Measurements from ENCODE around the gene PDE6B. TPM values are rescaled to one million over a fixed set of nuclear protein-coding genes. Genes with fewer than 3 reads are reported as not detected.

Gene PDE6B
- total RNA-seq, 2 experiments from 2014 or later: 10.0 to 14.6 TPM

GRCh38 chr4:609400-610050 lies 15.8 kb upstream of the PDE6B start:
- peaks cover 5% of the 10 kb centered on the region for H3K27me3 Mint-ChIP-seq
- DNase-seq (no peak), ATAC-seq (no peak)
- H3K4me1 Mint-ChIP-seq: peaks cover 2% of the 10 kb centered on the region
- no peak overlapping the region for H3K4me3 Mint-ChIP-seq
- peaks cover 4% of the 10 kb centered on the region for H3K9me3 Mint-ChIP-seq (ENCODE audit: low read depth)
- no peaks in the 10 kb centered on the region for H3K36me3 Mint-ChIP-seq
- no peak overlapping the region for H3K27ac Mint-ChIP-seq
- CTCF ChIA-PET: no interaction called here

- H3K27ac Mint-ChIP-seq: no peak overlapping the region
- H3K27me3 Mint-ChIP-seq: peaks cover 6% of the 10 kb centered on the region
- no peak for DNase-seq
- CTCF ChIA-PET: no interaction called here
- ATAC-seq: no peak
- H3K36me3 Mint-ChIP-seq: no peaks in the 10 kb centered on the region
- H3K9me3 Mint-ChIP-seq (ENCODE audit: low read depth): peaks cover 4% of the 10 kb centered on the region
- no peaks in the 10 kb centered on the region for H3K4me1 Mint-ChIP-seq
- no peak overlapping the region for H3K4me3 Mint-ChIP-seq
Observed at GRCh38 chr4:610411-611261, 14.7 kb upstream of the PDE6B start.

DNA sequence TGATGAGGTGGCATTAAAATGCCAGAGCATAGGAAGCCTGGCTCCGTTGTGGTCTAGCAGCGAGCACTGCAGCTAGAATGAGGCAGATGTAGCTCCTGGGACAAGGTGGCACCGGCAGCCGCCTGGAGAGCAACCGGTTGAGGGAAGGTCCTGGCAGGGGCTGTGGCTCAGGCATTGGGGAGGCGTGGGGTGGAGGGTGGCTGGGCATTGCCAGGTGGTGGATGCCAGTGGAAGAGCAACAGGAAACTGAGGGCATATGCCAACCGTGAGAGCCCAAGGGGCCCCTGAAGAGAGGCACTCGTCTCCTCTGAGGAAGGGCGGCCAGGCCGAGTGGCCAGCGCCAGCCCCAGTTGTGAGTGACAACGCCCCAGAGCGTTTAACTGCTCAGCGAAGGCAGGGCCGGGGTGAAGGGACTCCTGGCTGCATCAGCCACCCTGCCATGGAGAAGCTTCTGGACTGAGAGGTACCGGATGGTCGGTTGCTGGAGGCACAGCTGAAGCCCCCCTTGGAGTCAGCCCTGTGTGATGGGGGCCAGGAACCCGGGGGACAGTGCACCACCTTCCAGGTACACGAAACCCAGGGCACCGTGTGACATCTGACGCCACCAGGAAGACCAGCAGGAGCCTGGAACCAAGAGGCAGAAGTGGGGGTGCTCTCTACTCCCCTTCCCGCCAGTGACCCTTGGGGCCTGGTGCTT lies 13.2 kb upstream of the PDE6B start:
- CTCF ChIA-PET: interaction anchor here (0.7 kb wide), 1 partner anchor 9 kb away, joined by 3 read pairs; no protein-coding TSS in a partner anchor

GRCh38 chr4:612749-613125 lies 12.6 kb upstream of the PDE6B start:
- ATAC-seq: no peak
- no peaks in the 10 kb centered on the region for H3K36me3 Mint-ChIP-seq
- H3K4me3 Mint-ChIP-seq: no peak overlapping the region
- CTCF ChIA-PET: no interaction called here
- peaks cover 6% of the 10 kb centered on the region for H3K27me3 Mint-ChIP-seq
- H3K9me3 Mint-ChIP-seq (ENCODE audit: low read depth): peaks cover 4% of the 10 kb centered on the region
- H3K27ac Mint-ChIP-seq: no peak overlapping the region
- no peak for DNase-seq
- H3K4me1 Mint-ChIP-seq: no peaks in the 10 kb centered on the region

More for the DNA sequence above, 13.2 kb upstream of the PDE6B start:
- no peak overlapping the region for H3K27ac Mint-ChIP-seq
- no peak overlapping the region for H3K4me3 Mint-ChIP-seq
- no peaks in the 10 kb centered on the region for H3K4me1 Mint-ChIP-seq
- peaks cover 6% of the 10 kb centered on the region for H3K27me3 Mint-ChIP-seq
- H3K9me3 Mint-ChIP-seq (ENCODE audit: low read depth): peaks cover 4% of the 10 kb centered on the region
- DNase-seq (no peak), ATAC-seq (no peak)
- no peaks in the 10 kb centered on the region for H3K36me3 Mint-ChIP-seq

DNA sequence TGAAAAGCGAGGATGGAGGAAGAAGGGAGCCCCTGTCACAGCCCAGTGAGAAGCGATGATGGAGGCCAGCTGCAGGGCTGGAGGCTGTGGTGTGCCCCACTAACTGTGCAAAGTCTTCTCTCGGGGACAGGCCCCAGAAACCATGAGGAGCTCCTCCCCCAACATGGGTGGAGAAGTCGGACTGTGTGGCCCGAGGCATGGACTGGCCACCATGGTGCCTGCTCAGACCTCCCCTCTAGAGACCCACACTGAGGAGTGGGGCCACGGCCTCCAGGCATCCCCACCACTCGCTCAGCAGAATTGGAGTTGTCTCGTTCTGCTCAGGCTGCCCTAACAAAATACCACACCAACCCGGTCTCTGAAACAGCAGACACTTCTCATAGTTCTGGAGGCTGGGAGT lies 12.2 kb upstream of the PDE6B start:
- peaks cover 6% of the 10 kb centered on the region for H3K27me3 Mint-ChIP-seq
- ATAC-seq (no peak), DNase-seq (no peak)
- H3K4me1 Mint-ChIP-seq: no peaks in the 10 kb centered on the region
- CTCF ChIA-PET: no interaction called here
- H3K9me3 Mint-ChIP-seq (ENCODE audit: low read depth): peaks cover 4% of the 10 kb centered on the region
- no peak overlapping the region for H3K27ac Mint-ChIP-seq
- no peak overlapping the region for H3K4me3 Mint-ChIP-seq
- H3K36me3 Mint-ChIP-seq: no peaks in the 10 kb centered on the region

GRCh38 chr4:616091-616490 lies 9.3 kb upstream of the PDE6B start:
- no peaks in the 10 kb centered on the region for H3K36me3 Mint-ChIP-seq
- CTCF ChIA-PET: no interaction called here
- ATAC-seq (no peak), DNase-seq (no peak)
- H3K4me3 Mint-ChIP-seq: no peak overlapping the region
- no peaks in the 10 kb centered on the region for H3K9me3 Mint-ChIP-seq (ENCODE audit: low read depth)
- H3K27me3 Mint-ChIP-seq: peaks cover 3% of the 10 kb centered on the region
- no peaks in the 10 kb centered on the region for H3K4me1 Mint-ChIP-seq
- no peak overlapping the region for H3K27ac Mint-ChIP-seq

DNA sequence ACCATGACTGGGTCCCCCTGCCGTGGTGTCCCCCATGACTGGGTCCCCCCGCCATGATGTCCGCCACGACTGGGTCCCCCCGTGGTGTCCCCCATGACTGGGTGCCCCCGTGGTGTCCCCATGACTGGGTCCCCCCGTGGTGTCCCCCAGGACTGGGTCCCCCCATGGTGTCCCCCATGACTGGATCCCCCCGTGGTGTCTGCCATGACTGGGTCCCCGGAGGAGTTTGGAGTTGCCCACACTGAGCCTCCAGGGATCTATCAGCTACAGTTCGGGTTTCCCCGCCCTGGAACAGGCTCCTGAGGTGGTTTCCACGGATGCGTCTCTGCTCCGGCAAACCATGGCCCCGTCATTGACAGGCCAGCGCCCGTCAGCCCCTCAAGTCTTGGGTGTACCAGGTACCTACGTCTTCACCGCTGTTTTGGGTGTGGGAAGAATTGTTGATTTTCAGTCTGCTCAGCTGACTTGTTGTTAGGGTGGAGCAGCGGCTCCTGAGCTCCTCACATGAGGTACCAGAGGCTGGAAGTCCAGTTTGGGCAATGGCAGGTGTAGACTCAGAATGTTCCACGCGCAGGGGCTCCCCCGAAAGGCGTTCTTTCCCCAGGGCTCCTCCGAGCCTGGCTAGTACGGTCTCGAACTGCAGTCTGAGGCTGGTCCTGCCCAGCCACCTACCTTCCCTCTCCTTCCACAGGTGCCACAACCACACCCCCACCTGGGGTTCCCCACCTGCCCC lies 8.3 kb upstream of the PDE6B start:
- Mint-ChIP-seq H3K9me3 (ENCODE audit: low read depth) (no peaks in the 10 kb centered on the region), H3K4me1 (no peaks in the 10 kb centered on the region), H3K4me3 (no peak overlapping the region), H3K27ac (no peak overlapping the region), H3K36me3 (no peaks in the 10 kb centered on the region), H3K27me3 (peaks cover 3% of the 10 kb centered on the region)
- no peak for ATAC-seq
- CTCF ChIA-PET: no interaction called here
- DNase-seq: no peak

DNA sequence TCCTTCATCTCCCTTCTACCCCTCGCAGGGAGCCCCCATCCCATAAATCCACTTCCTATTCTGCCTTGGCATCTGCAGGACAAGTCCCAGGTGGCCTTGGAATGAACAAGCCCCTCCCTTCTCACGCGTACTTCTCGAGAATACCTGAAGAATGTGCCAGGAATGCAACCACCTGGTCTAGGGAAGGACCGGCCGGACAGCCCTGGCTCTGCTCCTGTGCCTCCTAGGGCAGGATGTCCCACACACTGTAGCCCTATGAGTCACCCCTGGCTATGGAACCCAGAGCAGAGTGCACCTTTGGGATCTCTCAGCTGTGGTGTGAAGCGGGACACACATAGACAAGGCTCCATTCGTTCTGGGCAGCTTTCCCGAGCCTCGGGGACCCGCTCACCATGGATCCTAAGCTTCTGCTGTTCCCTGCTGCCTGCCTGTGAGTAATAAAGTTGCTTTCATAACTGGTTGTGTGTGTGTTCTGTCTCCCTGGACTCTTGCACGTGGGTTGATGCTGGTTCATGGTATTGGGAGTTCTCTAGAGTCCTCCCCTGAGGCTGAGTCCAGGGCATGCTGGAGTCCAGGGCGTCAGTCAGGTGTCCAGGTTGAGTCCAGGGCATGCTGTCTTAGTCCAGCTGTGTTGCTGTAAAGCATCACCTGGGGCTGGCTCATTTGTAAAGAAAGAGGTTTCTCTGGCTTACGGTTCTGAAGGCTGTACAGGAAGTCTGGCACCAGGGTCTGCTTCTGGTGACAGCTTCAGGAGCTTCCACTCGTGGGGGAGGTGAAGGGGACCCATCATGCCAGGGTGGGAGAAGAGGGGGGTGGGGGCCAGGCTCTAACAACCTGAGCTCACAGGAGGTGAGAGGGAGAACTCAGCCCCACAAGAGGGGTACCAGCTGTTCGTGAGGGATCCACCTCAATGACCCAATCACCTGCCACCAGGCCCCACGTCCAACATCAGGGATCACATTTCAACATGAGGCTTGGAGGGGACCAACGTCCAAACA lies 7.4 kb upstream of the PDE6B start:
- no peak for DNase-seq
- Mint-ChIP-seq H3K4me3 (no peak overlapping the region), H3K27ac (no peak overlapping the region), H3K36me3 (no peaks in the 10 kb centered on the region), H3K4me1 (no peaks in the 10 kb centered on the region), H3K9me3 (ENCODE audit: low read depth) (peaks cover 3% of the 10 kb centered on the region), H3K27me3 (peaks cover 3% of the 10 kb centered on the region)
- no peak for ATAC-seq
- CTCF ChIA-PET: no interaction called here

DNA sequence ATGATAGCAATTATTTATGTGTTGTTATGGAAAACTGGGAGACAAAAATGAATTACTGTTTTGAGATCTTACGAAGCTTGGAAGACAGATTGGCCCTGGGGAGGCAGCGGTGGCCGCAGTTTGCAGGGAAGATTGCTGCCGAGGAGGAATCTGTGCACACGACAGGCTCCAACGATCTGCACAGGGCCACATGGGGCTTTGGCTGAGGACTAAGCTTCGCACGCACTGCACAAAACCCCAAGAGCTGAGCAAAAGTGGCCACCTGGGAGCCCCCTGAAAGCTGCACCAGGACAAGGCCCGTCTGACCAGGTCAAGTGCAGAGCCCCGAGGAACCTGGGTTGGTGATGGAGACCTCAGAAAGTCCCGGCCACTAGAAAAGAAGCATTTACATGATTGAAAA lies 5.2 kb upstream of the PDE6B start:
- Mint-ChIP-seq H3K27ac (no peak overlapping the region), H3K4me1 (no peaks in the 10 kb centered on the region), H3K4me3 (no peak overlapping the region), H3K36me3 (no peaks in the 10 kb centered on the region), H3K9me3 (ENCODE audit: low read depth) (peaks cover 5% of the 10 kb centered on the region), H3K27me3 (no peaks in the 10 kb centered on the region)
- ATAC-seq: no peak
- CTCF ChIA-PET: no interaction called here
- no peak for DNase-seq

DNA sequence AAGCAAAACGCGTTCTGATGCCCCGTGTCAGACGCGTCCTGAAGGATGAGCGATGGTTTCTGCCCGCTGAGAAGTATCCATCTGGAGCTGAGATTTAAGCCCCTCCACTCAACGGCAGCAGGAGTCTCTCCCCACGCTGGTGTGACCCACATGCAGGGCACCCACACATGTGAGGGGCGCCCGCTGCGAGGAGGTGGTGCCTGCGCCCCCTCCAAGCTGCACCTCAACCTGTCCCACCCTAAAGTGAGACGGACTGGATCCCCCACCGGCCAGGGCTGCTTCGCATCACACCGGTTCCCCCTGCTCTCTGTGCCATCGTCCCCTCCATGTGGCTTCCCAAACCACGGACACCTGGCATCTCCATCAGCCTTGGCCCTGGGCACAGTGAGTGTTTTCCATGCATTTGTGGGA lies 4.5 kb upstream of the PDE6B start:
- no peak overlapping the region for H3K27ac Mint-ChIP-seq
- no peak for DNase-seq

GRCh38 chr4:621296-622070 lies 3.9 kb upstream of the PDE6B start:
- Mint-ChIP-seq H3K4me3 (no peak overlapping the region), H3K9me3 (ENCODE audit: low read depth) (peaks cover 5% of the 10 kb centered on the region), H3K4me1 (no peaks in the 10 kb centered on the region), H3K27ac (no peak overlapping the region), H3K36me3 (no peaks in the 10 kb centered on the region), H3K27me3 (no peaks in the 10 kb centered on the region)
- no peak for ATAC-seq
- CTCF ChIA-PET: no interaction called here
- no peak for DNase-seq

More for the DNA sequence above, 4.5 kb upstream of the PDE6B start:
- H3K27me3 Mint-ChIP-seq: no peaks in the 10 kb centered on the region
- no peaks in the 10 kb centered on the region for H3K36me3 Mint-ChIP-seq
- H3K9me3 Mint-ChIP-seq (ENCODE audit: low read depth): peaks cover 5% of the 10 kb centered on the region
- ATAC-seq: no peak
- H3K4me1 Mint-ChIP-seq: no peaks in the 10 kb centered on the region
- no peak overlapping the region for H3K4me3 Mint-ChIP-seq
- CTCF ChIA-PET: no interaction called here
